Activated CD4-positive, alpha-beta T cell treated with anti-CD3 and anti-CD28 coated beads, Interleukin-2, Interleukin-4, amounts not matched to agents 100 ng/mL and 50 ng/mL, durations not matched to agents 16 hours and 8 hours (primary cell): ENCODE data around the gene HPN.

Experiments used
- DNase-seq: peaks from one replicate; pipeline ENCODE4 v3.0.0-alpha.2; 2020; ENCODE audit warnings: low spot score

HPN gene

GRCh38 chr19:35105411-35106290 is 64.1 kb downstream of the HPN start:
- DNase-seq, result no peak

- no peak for DNase-seq
Observed at GRCh38 chr19:35106291-35106583, 64.7 kb downstream of the HPN start.

GRCh38 chr19:35106898-35107541 is 65.5 kb downstream of the HPN start:
- no peak for DNase-seq

GRCh38 chr19:35107545-35107944 is 66.0 kb downstream of the HPN start:
- no peak for DNase-seq

- no peak for DNase-seq
Observed at GRCh38 chr19:35108730-35109129, 67.2 kb downstream of the HPN start.

- DNase-seq, result no peak
Observed at GRCh38 chr19:35109395-35110112, 68.0 kb downstream of the HPN start.

- DNase-seq, result no peak
Observed at GRCh38 chr19:35110974-35111373, 69.5 kb downstream of the HPN start.

- DNase-seq, result no peak
Observed at GRCh38 chr19:35112995-35113688, 71.6 kb downstream of the HPN start.

GRCh38 chr19:35114353-35115176 is 73.0 kb downstream of the HPN start:
- peak; percentile 63 for DNase-seq

- DNase-seq, result no peak
Observed at GRCh38 chr19:35115177-35115951, 73.8 kb downstream of the HPN start, which contains the start of gene FXYD3. FXYD3 (plus strand) TSS chr19:35115823; CDS start chr19:35119377, 3,554 bp downstream.
